Measurements from ENCODE around the gene CFAP251.

- no peak for TF ChIP-seq CTCF (IDR thresholded peaks at IDR 0.05)
- TF ChIP-seq EP300 (IDR thresholded peaks at IDR 0.05), result no peak
- TF ChIP-seq POLR2A (IDR thresholded peaks at IDR 0.05; ENCODE audit: low read depth), result no peak
Measured at GRCh38 chr12:122043476-122043875, 125.1 kb downstream of the CFAP251 start.
